Endothelial cell of umbilical vein (primary cell): ENCODE data around the gene ZNF628. TPM values are rescaled to one million over a fixed set of nuclear protein-coding genes. Genes with fewer than 3 reads are reported as not detected.

Experiments used
- BruUV-seq: library from RNA; stranded (reverse); fragments of 400-500 nt; replicated peaks from 2 replicates; lab custom pipeline; 2021; lab: Mats Ljungman, UMichigan
- CTCF ChIA-PET: fragments of 300-600, 350-600 bp; sonication (Branson Sonifier 250); formaldehyde crosslinking; loops from one replicate; lab custom pipeline; 2021; ENCODE audit warnings: antibody characterized with exemption, inconsistent platforms; lab: Charles Lee
- POLR2A ChIA-PET: fragments of 300-600, 350-600 bp; sonication (Branson Sonifier 250); formaldehyde crosslinking; loops from one replicate; lab custom pipeline; 2021; ENCODE audit warnings: antibody characterized with exemption, inconsistent platforms; lab: Charles Lee
- DNase-seq: peaks from one replicate; pipeline ENCODE4 v3.0.0-alpha.2; 2011; ENCODE audit warnings: low read depth, low spot score
- FAIRE-seq: peaks from 2 replicates; lab custom pipeline; 2011; peaks lifted over from hg19 to GRCh38; lab: Jason Lieb, UNC
- H2AFZ ChIP-seq: 2 replicates; pipeline ENCODE4 v1.6.0; 2012; ENCODE audit warnings: low read depth, low read length, control low read depth, inconsistent platforms
- H3K27ac ChIP-seq: 2 replicates; pipeline ENCODE4 v1.5.1; 2011; ENCODE audit warnings: low read depth, mild to moderate bottlenecking, control low read depth, low read length, moderate library complexity; ENCODE audit not compliant: insufficient read depth
- H3K27me3 ChIP-seq, 2 experiments: 2 replicates each; pipeline versions ENCODE4 v1.6.0 to v1.6.1; 2011; ENCODE audit warnings: low read length in 2 of 2, mixed read lengths in 1 of 2; ENCODE audit not compliant: control insufficient read depth in 2 of 2, insufficient read depth in 2 of 2
- H3K36me3 ChIP-seq, 2 experiments: 2 replicates in 1 of 2; 3 replicates in 1 of 2; pipeline ENCODE4 v1.5.1; 2011; ENCODE audit warnings: low read length in 2 of 2, mild to moderate bottlenecking in 1 of 2, moderate library complexity in 1 of 2; ENCODE audit not compliant: control insufficient read depth in 2 of 2, insufficient read depth in 2 of 2; ENCODE audit errors: extremely low read depth in 1 of 2
- H3K4me1 ChIP-seq: 3 replicates; pipeline ENCODE4 v1.5.1; 2011; ENCODE audit warnings: mild to moderate bottlenecking, low read length; ENCODE audit not compliant: control insufficient read depth, insufficient read depth; ENCODE audit errors: extremely low read depth
- H3K4me2 ChIP-seq: 2 replicates; pipeline ENCODE4 v1.6.1; 2011; ENCODE audit warnings: low read length, control low read depth, mixed read lengths; ENCODE audit not compliant: insufficient read depth
- H3K4me3 ChIP-seq, 3 experiments: fragments of 200-600 bp in 1 of 3; sonication (generic), shearing (Covaris generic) in 1 of 3; replicated peaks in 1 of 3; 2 replicates each; pipeline ENCODE4 v1.5.1; 2011 to 2016; ENCODE audit warnings: control low read depth in 3 of 3, low read length in 3 of 3, mild to moderate bottlenecking in 2 of 3, inconsistent platforms in 1 of 3, low read depth in 1 of 3, moderate library complexity in 1 of 3; ENCODE audit not compliant: insufficient read depth in 1 of 3
- H3K79me2 ChIP-seq: 2 replicates; pipeline ENCODE4 v1.6.0; 2012; ENCODE audit warnings: low read length, inconsistent platforms; ENCODE audit not compliant: control insufficient read depth, insufficient read depth
- H3K9ac ChIP-seq: replicated peaks from 2 replicates; pipeline ENCODE3; 2011; ENCODE audit warnings: low read length, control low read depth; ENCODE audit not compliant: insufficient read depth; ENCODE audit errors: extremely low read depth
- H3K9me1 ChIP-seq: replicated peaks from 3 replicates; pipeline ENCODE4 v1.6.0; 2011; ENCODE audit warnings: mild to moderate bottlenecking, low read length; ENCODE audit not compliant: control insufficient read depth, insufficient read depth; ENCODE audit errors: extremely low read depth
- H3K9me3 ChIP-seq: replicated peaks from 2 replicates; pipeline ENCODE4 v1.5.1; 2012; ENCODE audit warnings: low read length, inconsistent platforms; ENCODE audit not compliant: control insufficient read depth, insufficient read depth
- H4K20me1 ChIP-seq: replicated peaks from 2 replicates; pipeline ENCODE3; 2011; ENCODE audit warnings: mild to moderate bottlenecking, low read length; ENCODE audit not compliant: control insufficient read depth, insufficient read depth; ENCODE audit errors: extremely low read depth
- CTCF ChIP-seq, 2 donors: IDR thresholded peaks; 1 replicate in 1 of 2; 2 replicates in 1 of 2; pipeline ENCODE4 v1.5.1; 2011; ENCODE audit warnings: low read length in 2 of 2, mild to moderate bottlenecking in 2 of 2, moderate library complexity in 2 of 2, control low read depth in 1 of 2, inconsistent platforms in 1 of 2, low read depth in 1 of 2; ENCODE audit not compliant: insufficient read depth in 1 of 2; ENCODE audit errors: extremely low read depth in 1 of 2
- EZH2 ChIP-seq: IDR thresholded peaks from 2 replicates; pipeline ENCODE4 v1.6.1; 2012; ENCODE audit warnings: borderline replicate concordance, low read depth, mild to moderate bottlenecking, moderate library complexity, low read length, inconsistent platforms; ENCODE audit not compliant: severe bottlenecking
- GATA2 ChIP-seq: IDR thresholded peaks from 2 replicates; pipeline ENCODE4 v1.7.0; 2011; ENCODE audit warnings: low read depth, mild to moderate bottlenecking, moderate library complexity, mixed read lengths, low read length; ENCODE audit not compliant: insufficient read length, insufficient read depth
- POLR2A ChIP-seq: IDR thresholded peaks from 2 replicates; pipeline ENCODE4 v1.6.1; 2012; ENCODE audit warnings: low read depth, mild to moderate bottlenecking, control low read depth, low read length
- dilution Hi-C: fragments of 300-500 bp; cut with MboI; formaldehyde crosslinking; loops from one replicate; pipeline ENCODE4 v1.15.0; 2019; ENCODE audit warnings: low sequenced_read_pairs; ENCODE audit not compliant: extremely low pct_ligation_motif_present
- intact Hi-C: fragments of 100-400 bp; cut with micrococcal nuclease; formaldehyde crosslinking; loops from one replicate; pipeline ENCODE4 v1.10.0; 2022
- polyA plus RNA-seq, 4 experiments: library from polyadenylated mRNA; depleted of rRNA in 3 of 4; stranded (reverse) in 3 of 4; unstranded in 1 of 4; fragments of >200 nt; gene quantifications; 2 replicates each; pipeline versions ENCODE4 v1.2.1 to v1.2.3, GENCODE V29; 2011 to 2012; ENCODE audit warnings: missing spikeins in 1 of 4
- total RNA-seq: library from RNA; stranded (reverse); gene quantifications from 2 replicates; pipeline ENCODE4 v1.2.3, GENCODE V29; 2021

The ZNF628 gene
- total and polyA plus RNA-seq, 2 donors (not counting 3 experiments of a cell fraction or from before 2014, with no cell fraction given): 2.0 to 10.4 TPM

GRCh38 chr19:55487924-55488687 is 11.7 kb downstream of the ZNF628 start, which contains the start of gene SSC5D:
TSS of gene SSC5D (plus strand) at chr19:55488436. CDS start at chr19:55488590, 154 bp downstream.
- ChIA-PET POLR2A (interaction anchor here (0.5 to 2.2 kb wide), 3 partner anchors 12 to 111 kb away, joined by 3 to 13 read pairs (median 3); partner anchors contain the start of genes FIZ1 and ZNF628), CTCF (interaction anchor here (0.9 to 6.1 kb wide), 7 partner anchors 11 to 347 kb away, joined by 4 to 91 read pairs (median 14); partner anchors contain the start of gene ZNF628)
- H3K36me3 ChIP-seq: peaks cover 0 to 3% of the 10 kb centered on the region in 2 experiments
- H2AFZ ChIP-seq: no peak within 1 kb of the TSS
- H3K4me3 ChIP-seq: peak within 1 kb of the TSS in 1 of 3 experiments; percentile 20
- peak within 1 kb of the TSS; percentile 55 for H3K4me2 ChIP-seq
- FAIRE-seq: peak; percentile 33
- peak within 1 kb of the TSS; percentile 76 for H3K9ac ChIP-seq
- no peaks in the 10 kb centered on the region for H3K9me3 ChIP-seq
- no peak for DNase-seq
- H3K27me3 ChIP-seq: no peaks in the 10 kb centered on the region
- intact Hi-C loops: loop anchor here (1.0 to 2.0 kb wide), 3 partner anchors 12 to 21 kb away; partner anchors contain the start of gene ZNF628
- no TSS peak for BruUV-seq
- TF ChIP-seq EZH2 (no peak), GATA2 (no peak), CTCF (IDR thresholded peaks at IDR 0.05; ENCODE audit: extremely low read depth in 1 of 2, insufficient read depth in 1 of 2, low read depth in 1 of 2, low read length in 2 of 2) (no peak), POLR2A (no peak)
- peaks cover 34% of the 10 kb centered on the region for H3K4me1 ChIP-seq
- H3K27ac ChIP-seq: peak within 1 kb of the TSS; percentile 92
- H3K9me1 ChIP-seq: no peaks in the 10 kb centered on the region
- peaks cover 2% of the 10 kb centered on the region for H3K79me2 ChIP-seq
- dilution Hi-C loops: no loop called here
- H4K20me1 ChIP-seq: no peaks in the 10 kb centered on the region
